Endothelial cell of umbilical vein (primary cell): ENCODE measurements around the gene NR3C2.

Experiments
- CTCF ChIP-seq, 2 donors: IDR thresholded peaks; 1 replicate in 1 of 2; 2 replicates in 1 of 2; pipeline ENCODE4 v1.5.1; 2011; ENCODE audit warnings: low read length in 2 of 2, mild to moderate bottlenecking in 2 of 2, moderate library complexity in 2 of 2, control low read depth in 1 of 2, inconsistent platforms in 1 of 2, low read depth in 1 of 2; ENCODE audit not compliant: insufficient read depth in 1 of 2; ENCODE audit errors: extremely low read depth in 1 of 2
- EZH2 ChIP-seq: IDR thresholded peaks from 2 replicates; pipeline ENCODE4 v1.6.1; 2012; ENCODE audit warnings: borderline replicate concordance, low read depth, mild to moderate bottlenecking, moderate library complexity, low read length, inconsistent platforms; ENCODE audit not compliant: severe bottlenecking

- no peak for TF ChIP-seq CTCF (IDR thresholded peaks at IDR 0.05; ENCODE audit: extremely low read depth in 1 of 2, insufficient read depth in 1 of 2, low read depth in 1 of 2, low read length in 2 of 2)
- no peak for TF ChIP-seq EZH2
Measured at GRCh38 chr4:148048598-148048997, 393.6 kb downstream of the NR3C2 start.
